Mammary microvascular endothelial cell (primary cell): Measurements from ENCODE around the gene DBNL. TPM values are rescaled to one million over a fixed set of nuclear protein-coding genes. Genes with fewer than 3 reads are reported as not detected.

Experiments used
- total RNA-seq: library from RNA; depleted of rRNA; stranded (reverse); fragments of >200 nt; gene quantifications from 2 replicates; pipeline ENCODE4 v1.2.3, GENCODE V29; 2015

The DBNL gene
- total RNA-seq: 222 and 224 TPM in 2 replicates

DNA sequence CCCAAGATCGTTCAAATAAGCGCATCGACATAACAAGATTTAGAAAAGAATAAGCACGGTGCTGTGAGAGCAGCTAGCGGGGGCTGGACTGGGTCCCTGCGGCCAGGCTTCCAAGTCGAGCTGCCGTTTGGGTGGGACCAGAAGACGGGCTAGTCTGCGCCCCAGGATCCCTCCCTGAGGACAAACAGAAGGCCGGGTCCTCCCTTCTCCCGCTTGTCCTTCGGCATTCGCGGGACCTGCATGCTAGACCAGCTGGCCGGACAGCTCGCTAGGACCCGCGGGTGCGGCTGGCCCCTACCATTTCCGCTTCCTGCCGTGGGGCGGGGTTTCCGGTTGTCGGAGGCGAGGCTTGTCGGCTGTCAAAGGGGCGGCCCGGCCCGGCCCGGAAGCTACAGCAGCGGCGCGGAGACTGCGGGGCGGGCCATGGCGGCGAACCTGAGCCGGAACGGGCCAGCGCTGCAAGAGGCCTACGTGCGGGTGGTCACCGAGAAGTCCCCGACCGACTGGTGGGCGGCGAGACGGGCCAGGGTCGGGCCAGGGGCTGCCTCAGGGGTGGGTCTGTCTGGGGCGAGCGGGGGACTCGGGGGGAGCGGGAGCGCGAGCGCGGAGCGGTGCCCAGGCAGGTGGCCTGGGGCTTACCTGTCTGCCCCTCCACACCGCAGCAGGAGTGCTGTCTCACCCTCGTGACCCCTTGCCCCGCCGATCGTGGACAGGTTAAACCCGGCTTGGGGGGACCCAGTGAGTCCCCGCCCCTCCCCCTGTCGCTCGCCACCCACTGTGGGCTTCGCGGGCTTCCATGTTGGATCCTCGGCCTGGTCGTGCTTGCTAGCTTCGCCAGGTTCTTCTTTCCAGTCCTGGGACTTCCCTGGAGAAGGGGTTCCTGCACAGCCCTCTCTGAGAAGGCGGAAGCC, at the start of gene DBNL:
Gene DBNL, plus strand, starts transcription at position 388 of the 911 bp plus-strand sequence. Its CDS starts 36 bp downstream, at position 424.

GRCh38 chr7:43997532-43997931, 47.0 kb upstream of the DBNL start, which contains the start of gene SPDYE1:
SPDYE1 (plus strand) TSS chr7:43997897; CDS start chr7:43999950, 2,053 bp downstream.

GRCh38 chr7:44065431-44066110, 21.1 kb downstream of the DBNL start, which contains the start of gene PGAM2:
PGAM2 (minus strand) TSS chr7:44065567; CDS start chr7:44065529, 38 bp downstream.

DNA sequence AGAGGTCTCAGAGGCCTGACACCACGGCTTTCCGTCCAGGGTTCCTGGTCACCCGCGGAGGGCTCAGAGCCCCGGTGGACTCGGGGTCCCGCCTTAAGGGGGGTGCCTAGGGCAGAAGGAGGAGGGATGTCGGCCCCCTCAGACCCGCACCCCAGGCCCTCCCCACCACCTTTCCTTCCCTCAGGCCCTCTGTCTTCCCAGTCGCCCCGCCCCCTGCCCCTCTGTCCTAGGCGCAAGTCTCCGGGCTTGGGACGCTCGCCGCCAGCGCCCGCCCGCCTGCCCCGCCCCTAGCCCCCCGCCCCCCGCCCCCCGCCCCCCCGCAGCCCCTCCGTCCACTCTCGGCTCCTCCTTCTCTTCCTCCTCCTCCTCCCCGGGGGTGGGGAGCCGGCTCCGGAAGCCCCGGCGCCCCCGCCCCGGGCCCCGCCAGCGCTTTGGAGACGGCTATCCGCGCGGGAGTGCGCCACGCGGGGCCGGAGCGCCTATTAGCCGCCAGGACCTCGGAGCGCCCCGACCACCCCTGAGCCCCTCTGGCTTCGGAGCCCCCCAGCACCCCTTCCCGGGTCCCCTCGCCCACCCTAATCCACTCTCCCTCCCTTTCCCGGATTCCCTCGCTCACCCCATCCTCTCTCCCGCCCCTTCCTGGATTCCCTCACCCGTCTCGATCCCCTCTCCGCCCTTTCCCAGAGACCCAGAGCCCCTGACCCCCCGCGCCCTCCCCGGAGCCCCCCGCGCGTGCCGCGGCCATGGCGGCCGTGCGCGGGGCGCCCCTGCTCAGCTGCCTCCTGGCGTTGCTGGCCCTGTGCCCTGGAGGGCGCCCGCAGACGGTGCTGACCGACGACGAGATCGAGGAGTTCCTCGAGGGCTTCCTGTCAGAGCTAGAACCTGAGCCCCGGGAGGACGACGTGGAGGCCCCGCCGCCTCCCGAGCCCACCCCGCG, 59.7 kb downstream of the DBNL start, which contains the start of gene AEBP1:
Gene AEBP1, plus strand, starts transcription at position 423 of the 937 bp plus-strand sequence. Its CDS starts 321 bp downstream, at position 744.

Other genes with a start within 250 kb of the DBNL start
- gene MRPS24, start 175.2 kb upstream of the DBNL start, total RNA-seq: 130 and 146 TPM in 2 replicates
- 19.5 and 20.4 TPM in 2 replicates for gene URGCP, start 138.1 kb upstream of the DBNL start, total RNA-seq
- 25.0 and 34.4 TPM in 2 replicates for gene UBE2D4, start 118.3 kb upstream of the DBNL start, total RNA-seq
- not detected in 2 replicates for gene SPDYE1, start 46.8 kb upstream of the DBNL start, total RNA-seq
- gene PGAM2, start 20.9 kb downstream of the DBNL start, total RNA-seq: not detected in 2 replicates
- 16.6 and 18.0 TPM in 2 replicates for gene POLM, start 37.8 kb downstream of the DBNL start, total RNA-seq
- gene AEBP1, start 59.6 kb downstream of the DBNL start, total RNA-seq: 8.2 and 9.2 TPM in 2 replicates
- 117 TPM in 2 replicates for gene POLD2, start 78.8 kb downstream of the DBNL start, total RNA-seq
- gene MYL7, start 96.6 kb downstream of the DBNL start, total RNA-seq: not detected in 2 replicates
- 0.39 TPM in 1 of 2 replicates, not detected in the other for gene GCK, start 144.7 kb downstream of the DBNL start, total RNA-seq
- gene YKT6, start 156.3 kb downstream of the DBNL start, total RNA-seq: 92.3 and 96.4 TPM in 2 replicates